Progenitor cell of endocrine pancreas (in vitro differentiated cells): Measurements from ENCODE around the gene BPIFB4. TPM values are rescaled to one million over a fixed set of nuclear protein-coding genes. Genes with fewer than 3 reads are reported as not detected.

ENCODE experiments used
- DNase-seq: peaks from one replicate; pipeline ENCODE4 v3.0.0; 2021; ENCODE audit warnings: low spot score; ENCODE audit not compliant: unreplicated experiment
- H3K27ac Mint-ChIP-seq: 2 replicates; pipeline ENCODE4 v1.8.0; 2021; ENCODE audit warnings: mild to moderate bottlenecking, moderate library complexity, mixed read lengths
- H3K27me3 Mint-ChIP-seq: 2 replicates; pipeline ENCODE4 v1.8.0; 2021; ENCODE audit warnings: mixed read lengths
- H3K36me3 Mint-ChIP-seq: 2 replicates; pipeline ENCODE4 v1.8.0; 2022; ENCODE audit warnings: mixed read lengths; ENCODE audit not compliant: insufficient read depth
- H3K4me1 Mint-ChIP-seq: 2 replicates; pipeline ENCODE4 v1.8.0; 2021; ENCODE audit warnings: low read depth, mixed read lengths
- H3K4me3 Mint-ChIP-seq: 2 replicates; pipeline ENCODE4 v1.8.0; 2021; ENCODE audit warnings: low read depth, mild to moderate bottlenecking, moderate library complexity, mixed read lengths
- H3K9me3 Mint-ChIP-seq: 2 replicates; pipeline ENCODE4 v1.8.0; 2021; ENCODE audit warnings: low read depth, mixed read lengths
- total RNA-seq: library from RNA; stranded (reverse); gene quantifications from 2 replicates; pipeline ENCODE4 v1.2.1, GENCODE V29; 2021
- TF ChIP-seq, protein P1 (sequence below): fragments of 200-600 bp; sonication (generic); IDR thresholded peaks from one replicate; pipeline ENCODE4 v1.5.0; 2021; ENCODE audit warnings: antibody characterized with exemption, mild to moderate bottlenecking; ENCODE audit not compliant: unreplicated experiment

BPIFB4 gene
- total RNA-seq, 1 donor from 2014 or later = not detected

DNA sequence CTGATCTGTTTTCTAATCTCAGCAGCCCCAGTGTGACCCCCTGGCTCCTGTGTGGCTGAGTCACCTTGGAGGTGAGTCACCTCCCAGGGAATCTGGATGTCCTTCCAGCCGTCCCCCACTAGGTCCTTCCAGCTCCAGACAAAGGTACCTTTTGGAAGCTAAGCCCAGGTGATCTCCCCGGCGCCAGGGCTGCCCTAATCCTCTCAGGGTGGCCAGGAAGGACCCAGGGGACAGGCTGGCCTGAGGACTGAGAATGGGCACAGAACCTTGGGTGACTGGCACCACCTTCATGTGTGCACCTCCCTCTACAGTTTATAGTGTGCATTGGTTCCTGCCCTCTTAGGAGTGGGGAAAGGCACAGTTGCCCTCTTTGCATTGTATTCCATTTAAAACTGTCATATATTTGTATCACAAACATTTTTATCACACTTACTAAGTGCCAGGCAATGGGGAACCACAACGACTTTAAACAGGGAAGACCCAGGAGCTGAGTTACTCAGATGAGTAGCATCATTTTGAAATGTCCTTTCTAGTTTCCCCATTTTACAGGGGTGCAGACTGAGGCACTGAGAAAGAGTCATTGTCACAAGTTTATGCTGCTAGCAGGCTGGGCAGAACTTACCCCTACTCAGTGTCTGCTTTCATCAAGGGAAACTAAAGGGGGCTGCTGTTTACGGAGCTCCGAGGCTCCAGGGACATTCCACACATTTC lies 2.6 kb upstream of the BPIFB4 start:
- Mint-ChIP-seq H3K36me3 (no peaks in the 10 kb centered on the region), H3K27ac (no peak overlapping the region), H3K4me3 (no peak overlapping the region), H3K27me3 (peaks cover 21% of the 10 kb centered on the region), H3K4me1 (no peaks in the 10 kb centered on the region), H3K9me3 (no peaks in the 10 kb centered on the region)
- TF ChIP-seq, protein P1, sequence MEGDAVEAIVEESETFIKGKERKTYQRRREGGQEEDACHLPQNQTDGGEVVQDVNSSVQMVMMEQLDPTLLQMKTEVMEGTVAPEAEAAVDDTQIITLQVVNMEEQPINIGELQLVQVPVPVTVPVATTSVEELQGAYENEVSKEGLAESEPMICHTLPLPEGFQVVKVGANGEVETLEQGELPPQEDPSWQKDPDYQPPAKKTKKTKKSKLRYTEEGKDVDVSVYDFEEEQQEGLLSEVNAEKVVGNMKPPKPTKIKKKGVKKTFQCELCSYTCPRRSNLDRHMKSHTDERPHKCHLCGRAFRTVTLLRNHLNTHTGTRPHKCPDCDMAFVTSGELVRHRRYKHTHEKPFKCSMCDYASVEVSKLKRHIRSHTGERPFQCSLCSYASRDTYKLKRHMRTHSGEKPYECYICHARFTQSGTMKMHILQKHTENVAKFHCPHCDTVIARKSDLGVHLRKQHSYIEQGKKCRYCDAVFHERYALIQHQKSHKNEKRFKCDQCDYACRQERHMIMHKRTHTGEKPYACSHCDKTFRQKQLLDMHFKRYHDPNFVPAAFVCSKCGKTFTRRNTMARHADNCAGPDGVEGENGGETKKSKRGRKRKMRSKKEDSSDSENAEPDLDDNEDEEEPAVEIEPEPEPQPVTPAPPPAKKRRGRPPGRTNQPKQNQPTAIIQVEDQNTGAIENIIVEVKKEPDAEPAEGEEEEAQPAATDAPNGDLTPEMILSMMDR = peak; percentile 33
- DNase-seq = no peak

DNA sequence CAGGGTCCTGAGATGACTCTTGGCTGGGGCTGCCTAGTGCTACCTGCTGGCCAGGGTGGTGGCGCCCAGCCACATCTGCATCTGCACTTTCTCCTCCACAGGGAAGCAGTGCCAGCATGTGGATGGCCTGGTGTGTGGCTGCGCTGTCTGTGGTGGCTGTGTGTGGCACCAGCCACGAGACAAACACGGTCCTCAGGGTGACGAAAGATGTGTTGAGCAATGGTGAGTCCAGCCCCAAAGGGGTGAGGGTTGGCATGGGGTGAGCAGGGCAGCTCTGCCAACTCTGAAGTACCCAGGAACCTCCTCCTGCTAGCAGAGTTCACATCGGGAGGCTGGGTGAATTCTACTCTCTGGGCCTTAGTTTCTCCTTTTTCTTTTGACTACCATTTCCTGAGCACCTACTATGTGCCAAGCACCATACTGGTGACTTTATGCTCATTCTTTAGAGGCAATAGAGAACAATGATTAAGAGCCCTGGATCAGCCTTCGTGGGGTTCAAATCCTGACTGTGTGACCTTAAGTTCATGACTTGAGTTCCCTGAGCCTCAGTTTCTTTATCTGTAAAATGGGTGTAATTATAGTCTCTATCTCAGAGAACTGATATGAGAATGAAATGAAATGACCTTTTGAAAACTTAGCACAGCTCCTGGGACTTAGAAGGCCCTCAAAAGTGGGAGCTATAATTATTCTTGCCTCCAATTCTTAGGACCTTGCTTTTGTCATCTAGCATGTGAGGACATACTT lies 2.1 kb downstream of the BPIFB4 start:
- no peak overlapping the region for H3K4me3 Mint-ChIP-seq
- no peaks in the 10 kb centered on the region for H3K36me3 Mint-ChIP-seq
- no peaks in the 10 kb centered on the region for H3K4me1 Mint-ChIP-seq
- TF ChIP-seq, protein P1 = no peak
- H3K9me3 Mint-ChIP-seq = no peaks in the 10 kb centered on the region
- peaks cover 12% of the 10 kb centered on the region for H3K27me3 Mint-ChIP-seq
- H3K27ac Mint-ChIP-seq = no peak overlapping the region
- no peak for DNase-seq

GRCh38 chr20:33082546-33082945 lies 3.1 kb downstream of the BPIFB4 start:
- no peak for DNase-seq
- Mint-ChIP-seq H3K4me3 (no peak overlapping the region), H3K9me3 (no peaks in the 10 kb centered on the region), H3K27me3 (peaks cover 12% of the 10 kb centered on the region), H3K4me1 (no peaks in the 10 kb centered on the region), H3K27ac (no peak overlapping the region), H3K36me3 (no peaks in the 10 kb centered on the region)
- TF ChIP-seq, protein P1 = no peak

DNA sequence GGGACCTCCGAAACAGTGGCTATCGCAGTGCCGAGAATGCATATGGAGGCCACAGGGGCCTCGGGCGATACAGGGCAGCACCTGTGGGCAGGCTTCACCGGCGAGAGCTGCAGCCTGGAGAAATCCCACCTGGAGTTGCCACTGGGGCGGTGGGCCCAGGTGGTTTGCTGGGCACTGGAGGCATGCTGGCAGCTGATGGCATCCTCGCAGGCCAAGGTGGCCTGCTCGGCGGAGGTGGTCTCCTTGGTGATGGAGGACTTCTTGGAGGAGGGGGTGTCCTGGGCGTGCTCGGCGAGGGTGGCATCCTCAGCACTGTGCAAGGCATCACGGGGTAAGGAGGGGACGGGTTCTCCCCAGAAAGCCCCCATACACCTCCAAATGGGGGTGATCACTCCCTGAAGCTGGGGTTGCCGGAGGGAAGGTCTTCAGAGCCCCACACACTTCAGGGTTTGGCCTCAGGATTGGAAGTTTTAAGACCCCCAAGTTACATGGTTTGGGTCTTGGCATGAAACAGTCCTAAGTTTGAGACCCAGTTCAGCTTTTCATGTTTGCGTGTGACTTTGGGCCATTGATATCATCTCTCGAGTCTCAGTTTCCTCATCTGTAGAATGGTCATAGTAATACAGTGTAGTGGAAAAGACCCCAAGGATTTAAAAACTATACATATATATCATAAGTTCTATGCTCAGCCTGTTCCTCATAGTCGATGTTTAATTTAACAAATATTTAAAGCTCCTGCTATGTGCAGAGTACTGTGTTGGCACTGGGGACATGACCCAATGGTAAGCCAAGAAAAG lies 4.3 kb downstream of the BPIFB4 start:
- Mint-ChIP-seq H3K4me1 (no peaks in the 10 kb centered on the region), H3K9me3 (no peaks in the 10 kb centered on the region), H3K4me3 (no peak overlapping the region), H3K27ac (no peak overlapping the region), H3K27me3 (peaks cover 15% of the 10 kb centered on the region), H3K36me3 (no peaks in the 10 kb centered on the region)
- TF ChIP-seq, protein P1 = no peak
- DNase-seq = no peak

- no peak for DNase-seq
- Mint-ChIP-seq H3K36me3 (no peaks in the 10 kb centered on the region), H3K4me1 (no peaks in the 10 kb centered on the region), H3K9me3 (no peaks in the 10 kb centered on the region), H3K27me3 (peaks cover 15% of the 10 kb centered on the region), H3K27ac (no peak overlapping the region), H3K4me3 (no peak overlapping the region)
- TF ChIP-seq, protein P1 = no peak
Measured at GRCh38 chr20:33084722-33085121, 5.3 kb downstream of the BPIFB4 start.
